OCI-LY3 (cell line): ENCODE data around the gene ATP2C1.

Experiments
- CTCF ChIP-seq: fragments of 200-600, 300-600 bp; sonication (generic); IDR thresholded peaks from 2 replicates; pipeline ENCODE4 v1.5.1; 2014; ENCODE audit warnings: antibody characterized with exemption, low read length, low read depth
- EZH2phosphoT487 ChIP-seq: fragments of 200-600 bp; shearing (Covaris generic); IDR thresholded peaks from 2 replicates; pipeline ENCODE4 v1.6.1; 2018; ENCODE audit warnings: antibody characterized with exemption, mixed run types, low read depth

GRCh38 chr3:131028844-131029243 is 135.0 kb downstream of the ATP2C1 start:
- TF ChIP-seq CTCF = no peak
- TF ChIP-seq EZH2phosphoT487 = no peak
